Measurements from ENCODE around the gene MAP7. TPM values are rescaled to one million over a fixed set of nuclear protein-coding genes. Genes with fewer than 3 reads are reported as not detected.

The MAP7 gene
- total RNA-seq, 2 experiments from 2014 or later = not detected

GRCh38 chr6:136411453-136412354, 138.5 kb downstream of the MAP7 start:
- Histone ChIP-seq H2AFZ (ENCODE audit: low read length) (no peak overlapping the region), H3K9me2 (ENCODE audit: insufficient read depth, low read length) (no peaks in the 10 kb centered on the region), H3K4me3 (ENCODE audit: low read depth, low read length, poor library complexity, severe bottlenecking) (no peak overlapping the region), H3K4me1 (ENCODE audit: insufficient read depth, low read length, poor library complexity, severe bottlenecking) (no peaks in the 10 kb centered on the region), H4K20me1 (ENCODE audit: insufficient read depth, low read length) (no peaks in the 10 kb centered on the region), H3K79me2 (ENCODE audit: insufficient read depth, low read depth, low read length) (no peaks in the 10 kb centered on the region), H3K4me2 (ENCODE audit: low read length) (no peak overlapping the region), H3K27ac (ENCODE audit: low read depth, low read length, poor library complexity, severe bottlenecking) (no peak overlapping the region), H3K9me3 (ENCODE audit: low read length) (no peaks in the 10 kb centered on the region), H3K36me3 (ENCODE audit: insufficient read depth, low read length) (no peaks in the 10 kb centered on the region)
- DNase-seq (ENCODE audit: low spot score) = no peak
- intact Hi-C loops (cut with micrococcal nuclease; ENCODE audit: unreplicated experiment) = no loop called here
- POLR2A ChIA-PET = interaction anchor here (0.5 to 0.8 kb wide), 3 partner anchors 17 to 502 kb away, joined by 3 read pairs; no protein-coding TSS in a partner anchor
- TF ChIP-seq EZH2phosphoT487 (IDR thresholded peaks at IDR 0.05; ENCODE audit: borderline replicate concordance, low read depth, low read length) = no peak
- TF ChIP-seq CTCF (conservative IDR thresholded peaks at IDR 0.05; ENCODE audit: low read length) = no peak
- no TSS peak for BruUV-seq (replicated peaks)
- CTCF ChIA-PET (ENCODE audit: unreplicated experiment) = no interaction called here

- Histone ChIP-seq H4K20me1 (ENCODE audit: insufficient read depth, low read length) (no peaks in the 10 kb centered on the region), H3K79me2 (ENCODE audit: insufficient read depth, low read depth, low read length) (no peaks in the 10 kb centered on the region), H3K4me3 (ENCODE audit: low read depth, low read length, poor library complexity, severe bottlenecking) (no peak overlapping the region), H3K4me2 (ENCODE audit: low read length) (no peak overlapping the region), H3K36me3 (ENCODE audit: insufficient read depth, low read length) (no peaks in the 10 kb centered on the region), H3K27ac (ENCODE audit: low read depth, low read length, poor library complexity, severe bottlenecking) (no peak overlapping the region), H3K4me1 (ENCODE audit: insufficient read depth, low read length, poor library complexity, severe bottlenecking) (no peaks in the 10 kb centered on the region), H2AFZ (ENCODE audit: low read length) (no peak overlapping the region), H3K9me2 (ENCODE audit: insufficient read depth, low read length) (no peaks in the 10 kb centered on the region), H3K9me3 (ENCODE audit: low read length) (no peaks in the 10 kb centered on the region)
- CTCF ChIA-PET (ENCODE audit: unreplicated experiment) = no interaction called here
- intact Hi-C loops (cut with micrococcal nuclease; ENCODE audit: unreplicated experiment) = no loop called here
- BruUV-seq (replicated peaks) = no TSS peak
- TF ChIP-seq CTCF (conservative IDR thresholded peaks at IDR 0.05; ENCODE audit: low read length) = no peak
- no peak for TF ChIP-seq EZH2phosphoT487 (IDR thresholded peaks at IDR 0.05; ENCODE audit: borderline replicate concordance, low read depth, low read length)
- DNase-seq (ENCODE audit: low spot score) = no peak
- POLR2A ChIA-PET = no interaction called here
These were observed 139.2 kb downstream of the MAP7 start for GRCh38 chr6:136411025-136411325.
